Activated T-cell treated with anti-CD3 and anti-CD28 coated beads, Interleukin-2, amount 50 U/mL, for 1 hour (primary cell): ENCODE measurements around the gene SLC35G1.

Experiments used
- DNase-seq: peaks from one replicate; pipeline ENCODE4 v3.0.0-alpha.2; 2020

SLC35G1 gene

DNA sequence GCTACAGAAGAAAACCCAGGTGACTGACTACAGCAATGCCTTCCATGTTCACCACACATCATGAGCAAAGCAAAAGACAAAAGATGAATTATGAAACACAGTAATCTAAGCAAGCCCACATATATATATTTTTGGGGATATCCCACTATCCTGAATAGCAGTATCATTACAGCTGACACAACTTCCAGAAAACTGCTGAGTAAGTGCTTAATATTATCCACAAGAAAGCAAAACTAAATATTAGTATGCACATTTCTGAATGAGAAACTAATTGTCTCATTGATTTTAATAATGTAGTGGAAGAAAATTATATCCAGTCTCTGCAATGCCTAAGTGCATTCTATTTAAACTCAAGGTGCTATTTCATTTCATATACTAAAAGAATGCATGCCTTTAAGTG lies 14.5 kb upstream of the SLC35G1 start:
- DNase-seq: no peak

DNA sequence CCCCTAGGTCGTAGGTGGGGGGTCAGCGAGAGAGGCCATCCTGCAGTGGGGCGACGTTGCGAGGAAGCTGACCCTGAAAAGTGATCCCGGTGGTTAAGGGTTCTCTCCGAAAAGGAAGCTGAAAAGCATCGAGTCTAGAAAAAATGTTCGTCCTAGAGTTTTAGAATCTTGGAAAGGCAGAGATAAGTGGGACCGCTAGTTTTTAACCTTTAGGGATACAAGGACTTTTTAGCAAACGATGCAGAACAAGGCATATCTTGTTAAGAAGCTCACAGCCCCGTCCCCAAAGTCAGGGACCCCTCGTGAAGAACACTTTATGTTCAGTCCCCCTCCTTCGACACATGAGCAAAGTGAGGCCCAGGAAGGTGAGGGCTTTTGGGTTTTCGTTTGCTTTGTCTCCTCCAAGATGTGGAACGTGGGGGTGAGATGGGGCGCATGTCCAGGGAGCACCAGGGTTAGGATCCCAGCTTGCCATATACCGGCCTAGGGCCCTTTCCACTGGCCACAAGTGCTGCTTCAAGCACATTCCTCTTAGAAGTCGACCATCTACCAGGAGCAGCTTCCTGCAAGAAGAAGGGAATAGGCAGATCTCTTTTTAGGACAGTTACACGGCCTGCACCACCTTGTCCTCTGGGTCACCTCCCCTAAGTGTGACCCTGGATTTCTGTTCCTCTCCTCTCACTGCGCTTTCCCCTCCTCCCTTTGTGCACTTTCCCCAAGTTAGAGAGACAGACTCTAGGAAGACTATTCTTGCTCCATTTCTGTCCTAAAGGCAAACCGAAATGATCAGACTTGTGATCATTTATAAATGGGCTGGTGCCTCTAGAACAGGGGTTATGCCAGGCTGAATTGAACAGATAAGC lies 969 bp downstream of the SLC35G1 start:
- peak; percentile 18 for DNase-seq

DNA sequence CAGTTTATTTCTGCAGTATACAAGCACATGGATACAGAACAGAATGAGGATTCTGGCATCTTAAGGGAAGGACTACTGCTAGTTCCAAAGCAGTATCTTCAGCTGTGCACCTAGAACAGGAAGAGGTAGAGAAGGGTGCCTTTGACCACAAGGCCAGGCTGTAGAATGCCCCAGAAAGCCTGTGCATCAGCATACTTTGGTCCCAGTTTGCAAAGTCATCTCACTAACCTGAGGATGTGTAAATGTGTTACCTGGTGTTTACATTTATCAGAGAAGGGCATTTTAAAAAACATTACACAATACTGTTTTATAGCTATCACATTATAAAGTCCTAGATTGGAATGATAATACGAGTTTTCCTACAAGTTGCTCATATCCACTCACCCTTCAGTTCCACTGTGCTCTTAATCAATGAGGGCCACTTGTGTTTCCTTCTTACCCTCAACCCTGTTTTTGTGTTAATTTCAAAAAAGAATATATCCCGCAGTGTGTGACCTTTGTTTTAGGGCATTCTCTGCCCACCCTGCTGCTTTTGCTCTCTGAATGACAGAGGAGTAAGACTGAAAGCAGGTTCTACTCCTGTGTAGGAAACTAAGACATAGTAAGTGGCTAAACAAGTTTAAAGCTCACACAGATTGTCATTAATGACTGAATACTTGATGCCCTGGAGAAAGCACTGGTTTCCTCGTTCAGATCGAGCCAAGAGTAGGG lies 3.4 kb downstream of the SLC35G1 start:
- DNase-seq: no peak

DNA sequence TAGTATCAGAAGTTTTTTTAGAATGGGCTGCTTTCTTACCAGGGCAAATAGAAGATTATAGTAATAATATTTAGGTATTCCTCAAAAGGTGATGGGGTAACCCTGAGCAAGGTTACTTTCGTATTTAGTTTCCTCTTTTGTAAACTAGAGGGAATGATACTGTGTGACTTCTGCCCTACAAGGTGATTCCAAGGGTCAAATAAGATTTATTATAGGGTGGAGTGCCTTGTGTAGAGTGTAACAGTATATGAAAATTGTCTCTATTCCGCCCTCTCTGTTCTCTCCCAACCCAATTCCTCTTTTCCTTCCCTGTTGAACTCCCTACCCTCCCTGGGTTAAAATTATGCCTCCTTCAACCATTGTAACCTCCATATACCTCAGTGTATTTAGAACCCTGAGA lies 5.3 kb downstream of the SLC35G1 start:
- no peak for DNase-seq

DNA sequence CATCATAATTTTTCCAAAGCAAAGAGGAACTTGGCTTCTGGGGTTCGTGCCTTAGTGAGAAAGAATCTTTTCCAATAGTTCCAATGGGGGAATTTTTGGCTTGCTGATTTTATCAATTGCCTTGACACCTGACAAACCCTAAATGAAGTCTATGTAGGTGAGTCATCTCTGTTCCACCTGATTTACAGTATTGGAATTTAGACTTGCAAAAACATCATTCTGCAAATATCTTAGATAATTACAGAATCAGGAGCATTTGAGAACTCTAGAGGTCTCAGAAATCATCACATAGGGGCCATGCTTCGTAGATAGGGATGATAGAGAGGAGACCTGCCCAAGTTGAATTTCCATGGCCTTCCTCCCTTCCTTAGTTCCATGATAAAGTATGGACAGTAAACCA lies 9.3 kb downstream of the SLC35G1 start:
- DNase-seq: no peak

DNA sequence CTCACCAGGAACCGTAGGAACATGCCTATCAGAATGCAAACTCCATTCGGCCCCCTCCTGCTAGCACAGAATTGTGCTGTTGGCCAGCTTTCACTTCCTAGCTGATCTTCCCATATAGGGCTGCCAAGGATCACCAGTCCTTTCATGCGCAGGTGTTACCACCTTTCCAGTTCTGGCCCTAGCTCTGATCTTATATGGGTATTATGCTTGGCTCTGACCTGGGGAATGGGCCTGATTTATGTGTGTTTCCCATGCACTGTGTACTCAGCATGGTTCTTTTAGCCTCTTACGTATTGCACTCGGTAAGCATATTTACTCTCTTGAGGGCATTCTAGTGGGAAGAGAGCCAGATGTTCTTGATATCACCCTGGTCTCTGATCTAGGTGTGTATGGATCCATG lies 11.1 kb downstream of the SLC35G1 start:
- no peak for DNase-seq

DNA sequence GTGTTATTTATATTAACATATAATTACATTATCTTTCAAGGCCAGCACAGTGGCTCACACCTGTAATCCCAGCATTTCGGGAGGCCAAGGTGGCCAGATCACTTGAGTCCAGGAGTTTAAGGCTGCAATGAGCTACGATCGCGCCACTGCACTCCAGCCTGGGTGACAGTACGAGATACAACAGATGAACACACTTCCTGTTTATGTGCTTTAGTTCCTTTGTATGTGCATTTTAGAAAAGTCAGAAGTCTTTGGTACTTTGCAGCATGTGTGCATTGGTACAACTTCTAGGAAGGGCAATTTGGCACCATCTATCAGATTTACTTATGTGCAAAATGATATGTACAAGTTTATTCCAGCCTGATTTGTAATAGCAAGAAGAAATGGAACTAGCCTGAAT lies 13.3 kb downstream of the SLC35G1 start:
- no peak for DNase-seq

DNA sequence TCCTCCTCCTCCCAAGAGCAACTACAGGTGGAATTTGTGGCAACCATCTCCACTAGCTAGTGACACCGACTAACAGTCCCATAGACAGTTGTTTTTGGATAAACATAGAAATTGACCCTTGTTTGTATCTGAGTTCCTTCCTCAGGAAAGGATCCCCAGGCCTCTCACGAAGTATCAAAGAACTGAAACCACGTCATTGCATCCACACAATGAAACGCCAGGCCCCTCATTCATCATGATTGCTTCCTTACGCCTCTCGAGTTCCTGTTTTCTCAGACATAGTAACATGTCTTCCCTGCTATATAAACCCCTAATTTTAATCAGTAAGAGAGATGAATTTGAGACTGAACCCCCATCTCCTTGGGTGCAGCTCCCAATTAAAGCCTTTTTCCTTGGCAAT lies 18.1 kb downstream of the SLC35G1 start:
- DNase-seq: no peak

DNA sequence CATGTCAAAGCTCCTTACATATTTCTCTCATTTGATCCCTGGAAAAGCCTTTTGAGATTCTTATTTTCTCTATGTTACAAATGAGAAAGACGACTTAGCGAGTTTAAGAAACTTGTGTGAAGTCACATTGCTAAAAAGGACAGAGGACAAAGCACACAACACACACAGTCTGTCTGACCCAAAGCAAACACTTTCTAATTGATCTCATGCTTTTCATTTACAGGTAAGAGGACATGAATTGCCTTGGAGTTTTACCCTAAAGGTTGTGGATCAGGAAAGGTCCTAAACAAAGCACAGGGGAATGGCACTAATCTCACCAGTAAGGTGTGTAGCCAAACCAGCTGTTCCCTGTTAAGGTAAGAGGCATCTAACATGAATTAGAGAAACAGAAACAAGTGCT lies 18.7 kb downstream of the SLC35G1 start:
- DNase-seq: no peak

DNA sequence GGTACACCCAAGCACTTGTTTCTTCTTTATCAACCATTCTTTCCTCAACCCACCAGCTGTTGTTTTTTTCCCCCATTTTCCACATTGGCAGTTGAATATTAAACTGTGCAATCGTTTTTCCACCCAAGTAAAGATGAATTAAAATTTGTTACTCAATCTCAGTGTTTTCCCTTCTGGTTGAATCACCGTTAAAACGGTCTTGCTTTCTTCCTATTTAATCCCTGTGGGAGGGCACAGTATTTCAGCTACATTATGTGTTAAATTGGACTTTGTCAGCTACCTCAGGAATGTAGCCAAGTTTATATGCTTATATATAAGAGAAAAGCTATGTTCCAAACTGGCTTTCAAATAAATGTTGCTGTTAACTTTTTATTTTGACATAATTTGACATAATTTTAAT lies 19.9 kb downstream of the SLC35G1 start:
- DNase-seq: no peak

DNA sequence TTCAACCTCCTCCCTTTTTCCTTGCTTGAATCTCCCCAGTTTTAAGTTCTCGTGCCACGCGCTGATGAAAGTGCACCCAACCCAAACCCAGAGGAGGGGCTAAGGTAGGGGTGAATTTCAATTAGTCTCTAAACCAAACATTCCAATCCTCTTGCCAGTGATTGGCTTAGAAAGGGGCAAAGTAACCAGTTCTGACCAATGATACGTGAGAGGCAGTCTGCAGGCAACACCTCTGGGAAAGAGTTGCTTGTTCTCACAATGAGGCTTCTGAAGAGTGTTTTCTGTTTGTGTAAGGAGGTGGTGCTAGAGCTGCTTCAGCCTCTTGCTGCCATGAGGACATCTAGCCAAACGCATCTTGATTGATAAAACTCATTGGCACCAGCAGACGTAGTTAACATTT lies 21.8 kb downstream of the SLC35G1 start:
- DNase-seq: no peak

DNA sequence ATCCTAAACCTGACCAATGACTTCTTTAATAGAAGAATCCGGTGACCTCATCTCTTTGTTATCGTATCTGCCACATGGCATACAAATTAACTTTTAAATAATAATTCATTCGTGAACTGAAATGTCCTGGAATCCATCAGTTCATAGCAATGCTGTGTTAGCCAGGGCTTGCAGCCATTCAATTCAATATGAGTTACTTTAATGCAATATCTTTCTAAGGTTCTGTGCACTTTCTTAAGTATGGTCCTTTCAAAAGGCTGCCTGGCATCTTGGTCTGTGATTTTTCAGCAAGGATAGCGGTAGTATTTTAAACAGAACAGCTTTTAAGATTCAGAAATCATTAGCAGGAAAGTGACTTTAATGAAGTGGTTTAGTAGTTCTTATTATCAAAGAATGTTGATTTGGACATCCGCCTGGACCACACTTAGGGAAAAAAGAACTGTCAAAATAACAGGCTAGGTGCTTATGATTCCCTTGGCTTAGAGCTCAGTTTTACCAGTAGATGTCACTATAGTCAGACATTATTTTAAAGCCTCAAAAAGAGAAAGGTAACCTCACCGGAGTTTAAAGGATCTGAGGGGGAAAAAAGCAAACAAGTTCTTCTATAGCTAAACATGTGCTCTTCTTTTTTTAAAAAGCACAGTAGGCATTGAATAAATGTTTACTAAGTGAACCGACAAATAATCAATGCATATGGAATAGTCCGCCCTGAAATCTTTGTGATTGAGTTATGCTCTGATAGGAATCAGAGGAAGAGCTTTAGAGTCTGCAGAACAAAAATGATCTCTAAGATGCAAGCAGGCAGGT lies 22.7 kb downstream of the SLC35G1 start:
- DNase-seq: no peak

DNA sequence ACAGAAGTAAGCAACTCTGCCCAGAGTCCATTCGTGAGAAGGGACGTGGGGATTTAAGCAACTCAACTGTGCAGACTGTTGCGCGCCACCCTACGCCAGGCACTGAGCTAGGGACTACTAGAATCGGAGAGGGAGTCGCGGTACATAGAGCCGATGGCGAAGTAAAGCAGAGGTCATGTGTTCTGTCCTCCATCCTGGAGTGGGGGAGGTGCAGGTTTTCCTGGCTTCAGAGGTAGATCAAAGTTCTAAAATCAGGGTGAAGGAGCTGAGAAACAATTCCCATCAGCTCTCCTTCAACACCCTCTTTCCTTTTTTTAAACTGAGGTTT lies 23.2 kb downstream of the SLC35G1 start:
- DNase-seq: no peak

DNA sequence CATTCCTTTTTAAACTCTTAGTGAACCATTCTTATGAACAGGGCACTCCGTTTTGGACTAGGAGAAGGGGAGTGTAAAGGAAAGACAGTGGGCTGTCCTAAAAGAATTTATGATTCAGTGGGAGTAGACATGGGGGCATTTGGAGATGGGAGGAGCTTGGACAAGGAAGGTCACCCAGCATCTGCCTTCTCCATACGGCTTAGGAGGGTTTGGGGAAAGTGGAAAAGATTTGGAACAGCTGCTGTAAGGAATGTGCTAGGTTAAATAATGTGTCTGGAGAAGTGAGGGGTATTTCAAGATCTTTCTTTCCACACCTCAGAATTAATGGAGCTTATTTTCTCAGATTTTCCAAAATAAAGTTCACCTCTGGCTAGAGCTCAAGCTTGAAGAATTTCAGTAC lies 24.0 kb downstream of the SLC35G1 start:
- no peak for DNase-seq

DNA sequence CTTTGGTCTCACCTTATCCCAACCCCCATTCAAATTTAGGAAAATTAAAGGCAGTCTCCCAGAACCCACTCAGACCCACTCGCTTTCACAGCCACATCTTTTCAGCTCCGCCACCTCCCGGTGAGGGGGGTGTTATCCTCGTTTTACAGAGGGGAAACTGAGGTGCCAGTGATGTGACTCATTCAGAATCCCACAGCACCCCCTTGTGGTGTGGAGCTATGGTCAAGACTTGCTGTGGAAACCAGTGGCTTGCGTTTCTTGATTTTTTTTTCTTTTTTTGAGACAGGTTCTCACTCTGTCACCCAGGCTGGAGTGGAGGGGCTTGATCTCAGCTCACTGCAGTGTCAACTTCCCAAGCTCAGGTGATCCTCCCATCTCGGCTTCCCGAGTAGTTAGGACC lies 27.6 kb downstream of the SLC35G1 start:
- no peak for DNase-seq

DNA sequence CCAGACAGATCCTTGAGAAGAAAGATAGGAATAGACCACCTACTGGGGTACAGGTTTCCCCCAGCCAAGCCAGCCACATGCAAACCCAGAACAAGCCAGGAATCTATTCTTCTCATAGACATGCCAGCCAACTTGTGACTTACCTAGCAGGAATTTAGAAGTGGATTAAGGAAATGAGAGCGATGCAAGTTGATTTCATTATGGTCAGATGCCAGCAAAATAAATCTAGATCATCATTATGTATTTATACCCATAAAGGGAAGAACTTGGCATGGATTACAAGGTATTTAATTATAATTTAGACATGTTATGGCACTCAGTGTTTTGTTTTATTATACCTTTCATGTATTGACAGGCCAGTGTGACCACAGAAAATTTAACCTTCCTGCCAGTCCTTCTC lies 32.8 kb downstream of the SLC35G1 start:
- DNase-seq: no peak

DNA sequence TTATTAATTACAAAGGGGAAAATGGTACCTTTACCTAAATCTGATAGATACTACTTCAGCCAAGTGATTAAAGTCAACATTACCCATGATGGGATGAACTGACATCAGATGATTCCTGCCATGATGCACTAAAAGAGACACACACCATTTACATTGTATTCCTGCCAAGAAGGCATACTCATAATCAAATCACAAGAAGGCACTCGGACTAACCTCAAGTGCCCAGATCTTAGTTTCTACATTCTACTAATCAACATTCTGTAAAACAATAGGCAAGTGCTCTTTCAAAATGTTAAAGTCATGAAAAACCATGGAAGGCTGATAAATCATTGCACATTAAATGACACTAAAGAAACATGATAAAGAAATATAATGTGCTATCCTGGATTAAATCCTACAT lies 44.4 kb downstream of the SLC35G1 start:
- no peak for DNase-seq

DNA sequence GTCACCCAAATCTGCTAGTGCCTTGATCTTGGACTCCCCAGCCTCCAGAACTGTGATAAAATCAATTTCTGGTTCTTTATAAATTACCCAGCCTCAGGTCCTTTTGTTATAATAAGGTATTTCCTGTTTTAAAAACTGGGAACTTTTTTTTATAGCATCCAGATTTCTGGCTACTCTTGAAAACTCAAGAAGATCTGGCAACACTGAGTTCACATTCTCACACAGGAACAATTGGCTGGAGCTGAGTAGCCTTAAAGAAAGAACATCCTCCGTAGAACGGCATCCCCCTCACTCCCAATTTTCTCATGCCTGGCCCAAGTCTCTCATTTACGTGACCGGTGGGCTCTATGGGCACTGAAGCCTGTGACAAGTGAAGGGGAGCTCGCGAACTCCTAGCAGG lies 47.1 kb downstream of the SLC35G1 start:
- no peak for DNase-seq

DNA sequence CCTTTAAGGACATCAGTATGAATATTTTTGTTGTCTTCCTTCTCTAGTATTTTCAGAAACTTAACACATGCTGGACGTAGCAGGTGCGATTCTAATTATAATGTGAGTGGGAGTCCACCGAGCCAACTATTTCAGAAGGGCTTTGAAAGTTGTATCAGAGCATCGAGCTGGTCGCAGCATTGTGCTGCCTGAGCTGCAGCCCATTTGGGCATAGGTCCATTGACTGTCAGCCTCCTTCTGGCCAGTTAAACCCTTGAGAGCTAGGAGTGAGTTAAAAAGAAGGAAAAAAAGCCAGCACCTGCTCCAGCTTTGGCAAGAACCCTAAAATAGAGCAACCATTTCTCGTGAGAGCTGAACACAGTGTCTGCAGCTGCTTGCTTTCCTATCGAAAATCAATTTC lies 47.8 kb downstream of the SLC35G1 start:
- no peak for DNase-seq

DNA sequence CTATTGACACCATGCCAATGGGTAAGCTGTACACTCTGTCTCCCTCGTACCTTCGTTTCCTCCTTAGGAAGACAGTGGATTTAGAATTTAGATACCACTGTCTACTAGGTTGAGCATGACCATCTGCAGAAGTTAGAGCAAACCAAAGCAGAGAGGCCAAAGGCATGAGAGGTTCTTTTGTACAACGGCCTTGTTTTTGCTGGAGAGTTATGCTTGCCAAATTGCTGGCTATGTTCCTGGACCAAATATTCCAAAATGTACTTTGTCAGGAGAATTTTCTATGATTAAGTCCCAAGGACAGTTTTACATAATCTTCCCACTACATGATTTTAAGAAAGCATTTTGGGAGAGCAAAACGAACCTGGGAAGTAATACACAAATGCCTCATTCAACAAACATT lies 52.0 kb downstream of the SLC35G1 start:
- no peak for DNase-seq

DNA sequence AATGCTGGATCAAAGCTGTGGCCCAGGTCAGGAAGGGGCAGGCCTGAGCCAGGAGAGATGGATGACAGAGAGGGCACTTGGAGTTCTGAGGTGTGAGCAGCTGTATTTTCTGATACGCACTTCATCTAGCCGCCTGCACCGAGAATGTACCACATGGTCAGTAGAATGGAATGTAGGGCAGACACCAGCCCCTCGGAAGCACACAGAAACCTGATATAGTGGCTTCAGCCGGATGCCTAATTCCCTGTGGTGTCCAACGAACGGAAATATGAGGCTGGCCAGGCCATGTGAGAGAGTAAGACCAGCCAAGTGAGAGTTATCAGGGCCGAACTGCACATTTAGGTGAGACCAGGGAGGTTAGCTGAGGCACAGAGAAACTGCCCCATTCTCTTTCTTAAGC lies 53.3 kb downstream of the SLC35G1 start:
- no peak for DNase-seq

DNA sequence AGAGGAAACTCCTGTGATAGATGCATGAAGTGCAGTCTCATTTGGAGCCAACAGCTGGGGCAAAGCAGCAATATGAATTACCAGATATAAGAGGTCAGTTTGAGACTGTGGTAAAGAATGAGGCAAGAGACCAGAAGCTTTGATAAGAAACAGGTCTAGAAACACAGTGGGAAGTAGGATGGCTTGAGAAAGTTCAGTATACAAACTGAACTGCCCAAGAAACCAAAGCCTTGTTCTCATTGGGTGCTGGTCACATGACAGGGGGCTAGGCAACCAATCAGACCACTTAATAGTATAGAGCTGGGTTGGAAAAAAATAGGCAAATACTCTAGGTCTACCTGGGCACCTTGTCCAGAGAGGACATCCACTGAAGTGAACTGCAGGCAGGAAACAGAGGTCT lies 53.7 kb downstream of the SLC35G1 start:
- DNase-seq: no peak

DNA sequence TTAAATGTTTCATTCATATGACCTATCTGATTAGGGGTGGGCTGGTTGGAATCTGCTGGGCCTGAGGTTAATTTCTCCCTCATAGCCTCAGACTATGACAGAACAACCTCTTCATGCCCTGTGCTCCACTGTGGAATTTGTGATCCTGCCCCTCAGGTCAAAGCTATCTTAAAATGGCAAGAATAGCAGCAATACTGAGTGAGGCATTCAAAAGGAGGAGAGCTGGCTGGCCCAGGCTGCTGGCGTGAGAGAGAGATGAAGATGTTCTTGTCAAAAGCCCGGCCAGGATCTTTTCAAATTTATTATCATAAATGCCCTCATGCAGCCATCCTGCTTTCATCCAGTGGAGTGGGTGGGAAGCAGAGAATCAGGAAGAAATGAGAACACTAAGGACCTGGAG lies 58.1 kb downstream of the SLC35G1 start:
- no peak for DNase-seq
